HEK293 (cell line): Measurements from ENCODE around the gene PPCDC.

ENCODE experiments used
- KLF1 ChIP-seq: fragments of 450-650 bp; formaldehyde crosslinking; IDR thresholded peaks from 2 replicates; pipeline ENCODE4 v1.5.1; 2016; ENCODE audit warnings: missing biosample characterization, missing genetic modification characterization
- KLF8 ChIP-seq: fragments of 450-650 bp; formaldehyde crosslinking; IDR thresholded peaks from 2 replicates; pipeline ENCODE4 v1.5.1; 2016; ENCODE audit warnings: missing biosample characterization, missing genetic modification characterization
- MEIS1 ChIP-seq: sonication (generic); formaldehyde crosslinking; IDR thresholded peaks from 2 replicates; pipeline ENCODE4 v1.8.1; 2022; ENCODE audit warnings: missing genetic modification reagents, mild to moderate bottlenecking, borderline replicate concordance
- PATZ1 ChIP-seq: fragments of 450-650 bp; formaldehyde crosslinking; IDR thresholded peaks from 2 replicates; pipeline ENCODE4 v1.5.1; 2016; ENCODE audit warnings: missing biosample characterization, missing genetic modification characterization
- TSHZ1 ChIP-seq: fragments of 450-650 bp; formaldehyde crosslinking; IDR thresholded peaks from 2 replicates; pipeline ENCODE4 v1.5.1; 2016; ENCODE audit warnings: missing biosample characterization, missing genetic modification characterization, borderline replicate concordance
- ZBTB1 ChIP-seq: fragments of 450-650 bp; formaldehyde crosslinking; IDR thresholded peaks from 2 replicates; pipeline ENCODE4 v1.5.1; 2016; ENCODE audit warnings: missing biosample characterization, missing genetic modification characterization
- ZFHX2 ChIP-seq: fragments of 450-650 bp; formaldehyde crosslinking; conservative IDR thresholded peaks from 2 replicates; pipeline ENCODE4 v1.5.1; 2016; ENCODE audit warnings: missing biosample characterization, missing genetic modification characterization
- ZIC2 ChIP-seq: fragments of 450-650 bp; formaldehyde crosslinking; IDR thresholded peaks from 2 replicates; pipeline ENCODE4 v1.5.1; 2016; ENCODE audit warnings: missing biosample characterization, missing genetic modification characterization
- ZNF114 ChIP-seq: fragments of 450-650 bp; formaldehyde crosslinking; IDR thresholded peaks from 2 replicates; pipeline ENCODE4 v1.5.0; 2017; ENCODE audit warnings: missing biosample characterization, missing genetic modification characterization
- ZNF16 ChIP-seq: fragments of 450-650 bp; formaldehyde crosslinking; IDR thresholded peaks from 2 replicates; pipeline ENCODE4 v1.5.1; 2016; ENCODE audit warnings: low read depth, missing biosample characterization, missing genetic modification characterization
- ZNF184 ChIP-seq: fragments of 450-650 bp; IDR thresholded peaks from 2 replicates; pipeline ENCODE4 v1.5.1; 2018; ENCODE audit warnings: missing biosample characterization, mild to moderate bottlenecking, missing genetic modification characterization
- ZNF211 ChIP-seq: fragments of 450-650 bp; formaldehyde crosslinking; IDR thresholded peaks from 2 replicates; pipeline ENCODE4 v1.5.1; 2016; ENCODE audit warnings: low read depth, missing biosample characterization, missing genetic modification characterization
- ZNF660 ChIP-seq: fragments of 450-650 bp; IDR thresholded peaks from 2 replicates; pipeline ENCODE4 v1.5.1; 2018; ENCODE audit warnings: missing biosample characterization, mild to moderate bottlenecking, missing genetic modification characterization
- ZNF830 ChIP-seq: fragments of 450-650 bp; IDR thresholded peaks from 2 replicates; pipeline ENCODE4 v1.5.0; 2018; ENCODE audit warnings: missing biosample characterization, missing genetic modification characterization, low read depth, mild to moderate bottlenecking, moderate library complexity
- ZNF843 ChIP-seq: fragments of 450-650 bp; formaldehyde crosslinking; IDR thresholded peaks from 2 replicates; pipeline ENCODE4 v1.5.1; 2016; ENCODE audit warnings: missing biosample characterization, missing genetic modification characterization
- ZSCAN16 ChIP-seq: fragments of 450-650 bp; formaldehyde crosslinking; IDR thresholded peaks from 2 replicates; pipeline ENCODE4 v1.5.1; 2016; ENCODE audit warnings: missing biosample characterization, missing genetic modification characterization
- TF ChIP-seq, protein P1 (sequence below): fragments of 450-650 bp; formaldehyde crosslinking; IDR thresholded peaks from 2 replicates; pipeline ENCODE4 v1.5.1; 2016; ENCODE audit warnings: missing biosample characterization, missing genetic modification characterization
- TF ChIP-seq, protein P2 (sequence below): fragments of 450-650 bp; formaldehyde crosslinking; IDR thresholded peaks from 2 replicates; pipeline ENCODE4; 2016; ENCODE audit warnings: missing biosample characterization, missing genetic modification characterization
- TF ChIP-seq, protein P3 (sequence below): fragments of 450-650 bp; formaldehyde crosslinking; IDR thresholded peaks from 2 replicates; pipeline ENCODE4 v1.5.1; 2016; ENCODE audit warnings: missing biosample characterization, missing genetic modification characterization
- TF ChIP-seq, protein P4 (sequence below): fragments of 450-650 bp; formaldehyde crosslinking; IDR thresholded peaks from 2 replicates; pipeline ENCODE4 v1.5.1; 2016; ENCODE audit warnings: missing biosample characterization, missing genetic modification characterization, low read depth

Gene PPCDC

DNA sequence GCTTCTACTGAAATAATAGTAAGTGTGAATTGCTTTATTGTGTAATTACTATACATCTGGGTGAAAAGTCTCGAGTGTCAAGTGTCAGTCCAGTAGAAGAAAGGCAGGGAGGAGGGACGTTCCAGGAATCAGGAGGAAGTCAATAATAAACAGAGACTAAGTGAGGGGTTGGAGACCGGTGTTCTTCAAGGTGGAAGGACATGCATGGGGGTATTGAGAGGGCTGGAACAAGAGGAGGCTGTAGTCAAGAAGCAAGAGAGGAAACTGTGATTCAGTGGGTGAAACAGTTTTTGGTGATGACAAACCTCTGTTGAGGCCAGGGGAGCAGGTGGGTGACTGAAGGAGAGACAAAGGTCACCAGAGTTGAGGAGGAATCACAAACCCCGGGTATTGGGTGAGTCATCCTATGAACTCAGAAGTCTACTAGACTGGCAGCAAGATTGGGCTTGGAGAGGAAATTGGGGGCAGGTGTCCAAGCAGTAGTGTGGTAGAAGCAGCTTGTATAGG lies 39.6 kb upstream of the PPCDC start (continued):
- no peak for TF ChIP-seq ZNF211 (tag by site-specific recombination)
- 0 out of 2 replicates have a peak, but pooled peaks have one; percentile 7 for TF ChIP-seq ZIC2 (tag by site-specific recombination)
- TF ChIP-seq ZNF114 (tag by site-specific recombination), result no peak
- TF ChIP-seq PATZ1 (tag by site-specific recombination), result no peak
- peak; percentile 18; the same call in 1 of the 2 replicates for TF ChIP-seq TSHZ1 (tag by site-specific recombination)
- TF ChIP-seq, protein P1, sequence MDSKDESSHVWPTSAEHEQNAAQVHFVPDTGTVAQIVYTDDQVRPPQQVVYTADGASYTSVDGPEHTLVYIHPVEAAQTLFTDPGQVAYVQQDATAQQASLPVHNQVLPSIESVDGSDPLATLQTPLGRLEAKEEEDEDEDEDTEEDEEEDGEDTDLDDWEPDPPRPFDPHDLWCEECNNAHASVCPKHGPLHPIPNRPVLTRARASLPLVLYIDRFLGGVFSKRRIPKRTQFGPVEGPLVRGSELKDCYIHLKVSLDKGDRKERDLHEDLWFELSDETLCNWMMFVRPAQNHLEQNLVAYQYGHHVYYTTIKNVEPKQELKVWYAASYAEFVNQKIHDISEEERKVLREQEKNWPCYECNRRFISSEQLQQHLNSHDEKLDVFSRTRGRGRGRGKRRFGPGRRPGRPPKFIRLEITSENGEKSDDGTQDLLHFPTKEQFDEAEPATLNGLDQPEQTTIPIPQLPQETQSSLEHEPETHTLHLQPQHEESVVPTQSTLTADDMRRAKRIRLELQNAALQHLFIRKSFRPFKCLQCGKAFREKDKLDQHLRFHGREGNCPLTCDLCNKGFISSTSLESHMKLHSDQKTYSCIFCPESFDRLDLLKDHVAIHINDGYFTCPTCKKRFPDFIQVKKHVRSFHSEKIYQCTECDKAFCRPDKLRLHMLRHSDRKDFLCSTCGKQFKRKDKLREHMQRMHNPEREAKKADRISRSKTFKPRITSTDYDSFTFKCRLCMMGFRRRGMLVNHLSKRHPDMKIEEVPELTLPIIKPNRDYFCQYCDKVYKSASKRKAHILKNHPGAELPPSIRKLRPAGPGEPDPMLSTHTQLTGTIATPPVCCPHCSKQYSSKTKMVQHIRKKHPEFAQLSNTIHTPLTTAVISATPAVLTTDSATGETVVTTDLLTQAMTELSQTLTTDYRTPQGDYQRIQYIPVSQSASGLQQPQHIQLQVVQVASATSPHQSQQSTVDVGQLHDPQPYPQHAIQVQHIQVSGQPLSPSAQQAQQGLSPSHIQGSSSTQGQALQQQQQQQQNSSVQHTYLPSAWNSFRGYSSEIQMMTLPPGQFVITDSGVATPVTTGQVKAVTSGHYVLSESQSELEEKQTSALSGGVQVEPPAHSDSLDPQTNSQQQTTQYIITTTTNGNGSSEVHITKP (tag by site-specific recombination), result 0 out of 2 replicates have a peak, but pooled peaks have one; percentile 23
- no peak for TF ChIP-seq ZNF184 (tag by site-specific recombination)
- no peak for TF ChIP-seq ZNF830 (tag by site-specific recombination)
- no peak for TF ChIP-seq ZNF16 (tag by site-specific recombination)
- TF ChIP-seq MEIS1, result no peak
- TF ChIP-seq, protein P2, sequence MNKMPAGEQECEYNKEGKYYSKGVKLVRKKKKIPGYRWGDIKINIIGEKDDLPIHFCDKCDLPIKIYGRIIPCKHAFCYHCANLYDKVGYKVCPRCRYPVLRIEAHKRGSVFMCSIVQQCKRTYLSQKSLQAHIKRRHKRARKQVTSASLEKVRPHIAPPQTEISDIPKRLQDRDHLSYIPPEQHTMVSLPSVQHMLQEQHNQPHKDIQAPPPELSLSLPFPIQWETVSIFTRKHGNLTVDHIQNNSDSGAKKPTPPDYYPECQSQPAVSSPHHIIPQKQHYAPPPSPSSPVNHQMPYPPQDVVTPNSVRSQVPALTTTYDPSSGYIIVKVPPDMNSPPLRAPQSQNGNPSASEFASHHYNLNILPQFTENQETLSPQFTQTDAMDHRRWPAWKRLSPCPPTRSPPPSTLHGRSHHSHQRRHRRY (tag by site-specific recombination), result no peak
- no peak for TF ChIP-seq ZNF843 (tag by site-specific recombination)
- TF ChIP-seq, protein P3, sequence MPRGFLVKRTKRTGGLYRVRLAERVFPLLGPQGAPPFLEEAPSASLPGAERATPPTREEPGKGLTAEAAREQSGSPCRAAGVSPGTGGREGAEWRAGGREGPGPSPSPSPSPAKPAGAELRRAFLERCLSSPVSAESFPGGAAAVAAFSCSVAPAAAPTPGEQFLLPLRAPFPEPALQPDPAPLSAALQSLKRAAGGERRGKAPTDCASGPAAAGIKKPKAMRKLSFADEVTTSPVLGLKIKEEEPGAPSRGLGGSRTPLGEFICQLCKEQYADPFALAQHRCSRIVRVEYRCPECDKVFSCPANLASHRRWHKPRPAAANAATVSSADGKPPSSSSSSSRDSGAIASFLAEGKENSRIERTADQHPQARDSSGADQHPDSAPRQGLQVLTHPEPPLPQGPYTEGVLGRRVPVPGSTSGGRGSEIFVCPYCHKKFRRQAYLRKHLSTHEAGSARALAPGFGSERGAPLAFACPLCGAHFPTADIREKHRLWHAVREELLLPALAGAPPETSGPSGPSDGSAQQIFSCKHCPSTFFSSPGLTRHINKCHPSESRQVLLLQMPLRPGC (tag by site-specific recombination), result 0 out of 2 replicates have a peak, but pooled peaks have one; percentile 16
- 0 out of 2 replicates have a peak, but pooled peaks have one; percentile 27 for TF ChIP-seq KLF8 (tag by site-specific recombination)
- no peak for TF ChIP-seq ZBTB1 (tag by site-specific recombination)
- TF ChIP-seq KLF1 (tag by site-specific recombination), result no peak
- TF ChIP-seq, protein P4, sequence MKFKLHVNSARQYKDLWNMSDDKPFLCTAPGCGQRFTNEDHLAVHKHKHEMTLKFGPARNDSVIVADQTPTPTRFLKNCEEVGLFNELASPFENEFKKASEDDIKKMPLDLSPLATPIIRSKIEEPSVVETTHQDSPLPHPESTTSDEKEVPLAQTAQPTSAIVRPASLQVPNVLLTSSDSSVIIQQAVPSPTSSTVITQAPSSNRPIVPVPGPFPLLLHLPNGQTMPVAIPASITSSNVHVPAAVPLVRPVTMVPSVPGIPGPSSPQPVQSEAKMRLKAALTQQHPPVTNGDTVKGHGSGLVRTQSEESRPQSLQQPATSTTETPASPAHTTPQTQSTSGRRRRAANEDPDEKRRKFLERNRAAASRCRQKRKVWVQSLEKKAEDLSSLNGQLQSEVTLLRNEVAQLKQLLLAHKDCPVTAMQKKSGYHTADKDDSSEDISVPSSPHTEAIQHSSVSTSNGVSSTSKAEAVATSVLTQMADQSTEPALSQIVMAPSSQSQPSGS (tag by site-specific recombination), result no peak
- TF ChIP-seq ZFHX2 (tag by site-specific recombination), result peak; percentile 58
- TF ChIP-seq ZSCAN16 (tag by site-specific recombination), result no peak
- peak; percentile 82 for TF ChIP-seq ZNF660 (tag by site-specific recombination)
- TF ChIP-seq, all 188 proteins: peak for 19
